ENCODE data around the gene PTPN23. TPM values are rescaled to one million over a fixed set of nuclear protein-coding genes. Genes with fewer than 3 reads are reported as not detected.

Gene PTPN23
- total and polyA plus RNA-seq, 2 of the 8 experiments (the other 6 are each of a cell fraction or from before 2014, with no cell fraction given) = 2.9 to 46.7 TPM

DNA sequence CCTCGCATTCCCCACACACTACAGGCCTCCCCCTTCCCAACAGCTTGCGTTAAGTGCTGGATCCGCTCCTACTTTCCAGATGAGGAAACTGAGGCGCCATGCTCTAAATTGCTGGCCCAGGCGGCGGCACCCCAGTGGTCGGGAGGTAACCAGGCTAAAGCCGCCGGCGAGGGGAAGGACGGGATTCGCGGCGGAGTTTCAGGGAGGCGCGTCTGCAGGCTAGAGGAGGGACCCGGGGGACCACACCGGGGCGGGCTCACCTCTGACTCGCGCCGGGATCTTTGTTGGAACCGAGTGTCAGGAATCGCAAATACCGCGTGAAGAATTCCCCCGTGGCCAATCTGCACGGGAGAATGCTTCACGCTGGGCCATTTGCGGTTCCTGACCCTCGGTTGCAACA, 24.6 kb upstream of the PTPN23 start:
- no peak overlapping the region for H2AK5ac ChIP-seq (ENCODE audit: low read depth, low read length)
- H3K79me1 ChIP-seq (ENCODE audit: low read depth, low read length) = no peaks in the 10 kb centered on the region
- H2BK5ac ChIP-seq (ENCODE audit: low read depth, low read length) = no peak overlapping the region
- H2BK15ac ChIP-seq (ENCODE audit: low read length) = no peak overlapping the region
- WGBS, 2 experiments (ENCODE audit: extremely low coverage in 1 of 2, insufficient coverage in 1 of 2, insufficient read length in 1 of 2, insufficient replicate concordance in 2 of 2, low coverage in 1 of 2, low lambda C conversion rate in 2 of 2, missing lambda C conversion rate in 1 of 2) = 95% methylated on average over 30 of the region's 31 CpGs; no CpG with 5 or more reads in 1 of the 2 experiments
- H3K14ac ChIP-seq (ENCODE audit: insufficient read length) = no peak overlapping the region
- no peak for DNase-seq (ENCODE audit: low read depth in 1 of 2, low spot score in 2 of 2)
- H3K56ac ChIP-seq (replicated peaks; ENCODE audit: insufficient read length, low read depth, low read length) = no peak overlapping the region
- H4K91ac ChIP-seq (replicated peaks; ENCODE audit: insufficient read length, low read length) = no peak overlapping the region
- H3K4me3 ChIP-seq (ENCODE audit: extremely low read depth in 1 of 4, insufficient read depth in 2 of 4, low read depth in 3 of 4, low read length in 4 of 4) = no peak overlapping the region
- H3K9ac ChIP-seq (replicated peaks in 1 of 4; ENCODE audit: extremely low read depth in 1 of 4, low read depth in 3 of 4, low read length in 3 of 4) = no peak overlapping the region
- no peak overlapping the region for H3K4me2 ChIP-seq (ENCODE audit: insufficient read depth in 1 of 2, low read depth in 2 of 2, low read length in 2 of 2)
- ChIA-PET POLR2A (ENCODE audit: partially characterized antibody) (no interaction called here), CTCF (ENCODE audit: partially characterized antibody) (interaction anchor here (1.0 kb wide), 1 partner anchor 13 kb away, joined by 4 read pairs; no protein-coding TSS in a partner anchor)
- no peak overlapping the region for H2BK20ac ChIP-seq (ENCODE audit: low read length)
- H3K4ac ChIP-seq (replicated peaks; ENCODE audit: insufficient read length, low read depth, low read length) = no peak overlapping the region
- H4K20me1 ChIP-seq (replicated peaks in 1 of 2; ENCODE audit: control insufficient read depth in 1 of 2, insufficient read depth in 2 of 2, low read length in 2 of 2) = no peaks in the 10 kb centered on the region
- H3K23me2 ChIP-seq (ENCODE audit: low read depth, low read length) = no peaks in the 10 kb centered on the region
- H4K8ac ChIP-seq (ENCODE audit: extremely low read depth, insufficient read depth, low read length) = no peak overlapping the region
- H3K27me3 ChIP-seq (replicated peaks in 1 of 4; ENCODE audit: control insufficient read depth in 3 of 4, extremely low read depth in 1 of 4, insufficient read depth in 3 of 4, low read length in 3 of 4) = no peaks in the 10 kb centered on the region
- no peak overlapping the region for H2AFZ ChIP-seq (ENCODE audit: low read length)
- H3K18ac ChIP-seq (ENCODE audit: extremely low read depth, low read length) = no peak overlapping the region
- no peaks in the 10 kb centered on the region; a peak in 1 of 8 replicates for H3K36me3 ChIP-seq (ENCODE audit: control insufficient read depth in 2 of 4, insufficient read depth in 4 of 4, low read length in 3 of 4)
- no peak overlapping the region for H3K23ac ChIP-seq (ENCODE audit: insufficient read length)
- no peaks in the 10 kb centered on the region; a peak in 1 of 7 replicates for H3K4me1 ChIP-seq (replicated peaks in 1 of 4; ENCODE audit: control insufficient read depth in 3 of 4, insufficient read depth in 4 of 4, low read length in 3 of 4)
- H3K9me3 ChIP-seq (ENCODE audit: insufficient read depth in 2 of 2, low read depth in 1 of 2, low read length in 1 of 2) = peaks cover 5 to 7% of the 10 kb centered on the region in 2 experiments; a peak in 1 of 4 replicates
- no peak for FAIRE-seq
- H4K5ac ChIP-seq (ENCODE audit: insufficient read length, low read depth, low read length) = no peak overlapping the region
- H2BK120ac ChIP-seq (replicated peaks; ENCODE audit: low read depth, low read length) = no peak overlapping the region
- no peak overlapping the region for H2BK12ac ChIP-seq (ENCODE audit: low read depth, low read length)
- H3K79me2 ChIP-seq (ENCODE audit: control insufficient read depth in 1 of 2, insufficient read depth in 2 of 2, low read length in 2 of 2) = no peaks in the 10 kb centered on the region
- H3K27ac ChIP-seq (ENCODE audit: low read depth, low read length) = no peak overlapping the region
